ENCODE data around the gene PHACTR1.

GRCh38 chr6:12895721-12896120 lies 179.2 kb downstream of the PHACTR1 start:
- TF ChIP-seq POLR2AphosphoS5 (IDR thresholded peaks at IDR 0.05) (no peak), POLR2A (IDR thresholded peaks at IDR 0.05) (no peak), EP300 (IDR thresholded peaks at IDR 0.05; ENCODE audit: low read depth) (no peak)
- TF ChIP-seq, protein P1, sequence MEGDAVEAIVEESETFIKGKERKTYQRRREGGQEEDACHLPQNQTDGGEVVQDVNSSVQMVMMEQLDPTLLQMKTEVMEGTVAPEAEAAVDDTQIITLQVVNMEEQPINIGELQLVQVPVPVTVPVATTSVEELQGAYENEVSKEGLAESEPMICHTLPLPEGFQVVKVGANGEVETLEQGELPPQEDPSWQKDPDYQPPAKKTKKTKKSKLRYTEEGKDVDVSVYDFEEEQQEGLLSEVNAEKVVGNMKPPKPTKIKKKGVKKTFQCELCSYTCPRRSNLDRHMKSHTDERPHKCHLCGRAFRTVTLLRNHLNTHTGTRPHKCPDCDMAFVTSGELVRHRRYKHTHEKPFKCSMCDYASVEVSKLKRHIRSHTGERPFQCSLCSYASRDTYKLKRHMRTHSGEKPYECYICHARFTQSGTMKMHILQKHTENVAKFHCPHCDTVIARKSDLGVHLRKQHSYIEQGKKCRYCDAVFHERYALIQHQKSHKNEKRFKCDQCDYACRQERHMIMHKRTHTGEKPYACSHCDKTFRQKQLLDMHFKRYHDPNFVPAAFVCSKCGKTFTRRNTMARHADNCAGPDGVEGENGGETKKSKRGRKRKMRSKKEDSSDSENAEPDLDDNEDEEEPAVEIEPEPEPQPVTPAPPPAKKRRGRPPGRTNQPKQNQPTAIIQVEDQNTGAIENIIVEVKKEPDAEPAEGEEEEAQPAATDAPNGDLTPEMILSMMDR (IDR thresholded peaks at IDR 0.05) = no peak
